ENCODE measurements around the gene MINDY2. TPM values are rescaled to one million over a fixed set of nuclear protein-coding genes. Genes with fewer than 3 reads are reported as not detected.

Gene MINDY2
- total RNA-seq, 1 experiment from 2014 or later: 17.6 TPM

GRCh38 chr15:58839485-58839884 lies 68.4 kb downstream of the MINDY2 start:
- no TSS peak for BruUV-seq (replicated peaks)
- DNase-seq (ENCODE audit: low read depth, low spot score): no peak

GRCh38 chr15:58840048-58840447 lies 68.9 kb downstream of the MINDY2 start:
- intact Hi-C loops (cut with micrococcal nuclease): no loop called here
- DNase-seq (ENCODE audit: low read depth, low spot score): no peak
- H4K20me1 ChIP-seq (ENCODE audit: insufficient read depth): no peaks in the 10 kb centered on the region
- no peaks in the 10 kb centered on the region for H3K27me3 ChIP-seq (ENCODE audit: insufficient read depth, low read length)
- no peak overlapping the region for H3K9ac ChIP-seq (ENCODE audit: low read length)
- no peaks in the 10 kb centered on the region for H3K79me2 ChIP-seq (ENCODE audit: insufficient read depth, low read length)
- no peaks in the 10 kb centered on the region for H3K4me1 ChIP-seq (ENCODE audit: control insufficient read depth in 1 of 2, insufficient read depth in 2 of 2, low read length in 2 of 2)
- H3K27ac ChIP-seq (ENCODE audit: low read depth, low read length): no peak overlapping the region
- BruUV-seq (replicated peaks): no TSS peak
- no peaks in the 10 kb centered on the region for H3K9me2 ChIP-seq (ENCODE audit: insufficient read depth)
- H3K36me3 ChIP-seq (ENCODE audit: control insufficient read depth in 1 of 2, insufficient read depth in 2 of 2, low read length in 2 of 2): no peaks in the 10 kb centered on the region
- H3K4me3 ChIP-seq (replicated peaks in 1 of 2; ENCODE audit: low read depth in 1 of 2, low read length in 2 of 2): no peak overlapping the region
- H2AFZ ChIP-seq (ENCODE audit: low read depth, low read length, poor library complexity, severe bottlenecking): no peak overlapping the region
- no peaks in the 10 kb centered on the region for H3K9me3 ChIP-seq (ENCODE audit: control insufficient read depth in 1 of 2, insufficient read depth in 1 of 2, low read depth in 1 of 2, low read length in 2 of 2)
- H3K4me2 ChIP-seq (ENCODE audit: low read length): no peak overlapping the region
- ChIA-PET RAD21 (ENCODE audit: low non-redundant PET in 1 of 2, low total read pairs in 2 of 2, uncharacterized antibody in 2 of 2, unreplicated experiment in 2 of 2) (interaction anchor here (0.7 kb wide), 2 partner anchors 46 to 610 kb away, joined by 3 read pairs; no protein-coding TSS in a partner anchor), POLR2A (interaction anchor here (1.2 kb wide), 1 partner anchor 9 kb away, joined by 3 read pairs; no protein-coding TSS in a partner anchor), CTCF (interaction anchor here (0.9 to 1.0 kb wide), 3 partner anchors 11 to 16 kb away, joined by 3 to 4 read pairs (median 3); no protein-coding TSS in a partner anchor)
- TF ChIP-seq SRF (IDR thresholded peaks at IDR 0.05; ENCODE audit: low read depth): no peak
- no peak for TF ChIP-seq SIN3A (IDR thresholded peaks at IDR 0.05; ENCODE audit: low read depth)
- no peak for TF ChIP-seq YY1 (IDR thresholded peaks at IDR 0.05; ENCODE audit: extremely low read depth, insufficient replicate concordance, low read depth, low read length)
- TF ChIP-seq POLR2A (IDR thresholded peaks at IDR 0.05; ENCODE audit: borderline replicate concordance, extremely low read depth, insufficient read depth, insufficient read length): no peak
- no peak for TF ChIP-seq SP1 (IDR thresholded peaks at IDR 0.05; ENCODE audit: low read depth)
- TF ChIP-seq REST (IDR thresholded peaks at IDR 0.05; ENCODE audit: low read depth): no peak
- TF ChIP-seq POLR2AphosphoS5 (IDR thresholded peaks at IDR 0.05; ENCODE audit: low read depth, low read length): no peak
- TF ChIP-seq, protein P1, sequence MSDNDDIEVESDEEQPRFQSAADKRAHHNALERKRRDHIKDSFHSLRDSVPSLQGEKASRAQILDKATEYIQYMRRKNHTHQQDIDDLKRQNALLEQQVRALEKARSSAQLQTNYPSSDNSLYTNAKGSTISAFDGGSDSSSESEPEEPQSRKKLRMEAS (IDR thresholded peaks at IDR 0.05): no peak
- ATAC-seq: no peak

More at GRCh38 chr15:58839485-58839884, 68.4 kb downstream of the MINDY2 start:
- no peaks in the 10 kb centered on the region for H4K20me1 ChIP-seq (ENCODE audit: insufficient read depth)
- H3K79me2 ChIP-seq (ENCODE audit: insufficient read depth, low read length): no peaks in the 10 kb centered on the region
- H3K36me3 ChIP-seq (ENCODE audit: control insufficient read depth in 1 of 2, insufficient read depth in 2 of 2, low read length in 2 of 2): no peaks in the 10 kb centered on the region
- no peak overlapping the region for H2AFZ ChIP-seq (ENCODE audit: low read depth, low read length, poor library complexity, severe bottlenecking)
- CTCF ChIA-PET: interaction anchor here (0.9 to 1.0 kb wide), 3 partner anchors 11 to 16 kb away, joined by 3 to 4 read pairs (median 3); no protein-coding TSS in a partner anchor
- intact Hi-C loops (cut with micrococcal nuclease): no loop called here
- no peak overlapping the region for H3K4me2 ChIP-seq (ENCODE audit: low read length)
- no peaks in the 10 kb centered on the region for H3K27me3 ChIP-seq (ENCODE audit: insufficient read depth, low read length)
- H3K4me1 ChIP-seq (ENCODE audit: control insufficient read depth in 1 of 2, insufficient read depth in 2 of 2, low read length in 2 of 2): no peaks in the 10 kb centered on the region
- H3K4me3 ChIP-seq (replicated peaks in 1 of 2; ENCODE audit: low read depth in 1 of 2, low read length in 2 of 2): no peak overlapping the region
- H3K9ac ChIP-seq (ENCODE audit: low read length): no peak overlapping the region
- H3K27ac ChIP-seq (ENCODE audit: low read depth, low read length): no peak overlapping the region
- no peaks in the 10 kb centered on the region for H3K9me2 ChIP-seq (ENCODE audit: insufficient read depth)
- no peaks in the 10 kb centered on the region for H3K9me3 ChIP-seq (ENCODE audit: control insufficient read depth in 1 of 2, insufficient read depth in 1 of 2, low read depth in 1 of 2, low read length in 2 of 2)
- peak; percentile 83 for ATAC-seq
- RAD21 ChIA-PET (ENCODE audit: low non-redundant PET in 1 of 2, low total read pairs in 2 of 2, uncharacterized antibody in 2 of 2, unreplicated experiment in 2 of 2): interaction anchor here (0.6 to 0.7 kb wide), 3 partner anchors 45 to 610 kb away, joined by 3 read pairs; no protein-coding TSS in a partner anchor
- TF ChIP-seq RAD21 (IDR thresholded peaks at IDR 0.05; ENCODE audit: low read depth) (peak; percentile 57), CTCF (IDR thresholded peaks at IDR 0.05 in 2 of 3, conservative IDR thresholded peaks at IDR 0.05 in 1 of 3; ENCODE audit: borderline replicate concordance in 1 of 3, insufficient read depth in 1 of 3, low read depth in 2 of 3, low read length in 2 of 3) (peak; percentile 16 to 44 (median 35); a peak in 4 of 6 replicates), POLR2AphosphoS5 (IDR thresholded peaks at IDR 0.05; ENCODE audit: low read depth, low read length) (no peak)
- POLR2A ChIA-PET: interaction anchor here (1.2 kb wide), 1 partner anchor 9 kb away, joined by 3 read pairs; no protein-coding TSS in a partner anchor
